HG03571 (cell line): ENCODE results near the gene PKP3.
A peak's percentile ranks its signal among the peaks of the same experiment; 100 is the strongest.

Experiments
- ATAC-seq: cut with Tn5 transposase; IDR thresholded peaks from one replicate; pipeline ENCODE4 v1.9.1; 2021; ENCODE audit not compliant: unreplicated experiment

PKP3 gene

GRCh38 chr11:441418-442274 is 47.6 kb downstream of the PKP3 start, which contains the start of gene ANO9:
TSS of gene ANO9 (minus strand) at chr11:442011. CDS start at chr11:441926, 85 bp downstream.
- ATAC-seq: peak; percentile 47

- ATAC-seq: no peak
Observed at GRCh38 chr11:442611-443081, 48.6 kb downstream of the PKP3 start.

DNA sequence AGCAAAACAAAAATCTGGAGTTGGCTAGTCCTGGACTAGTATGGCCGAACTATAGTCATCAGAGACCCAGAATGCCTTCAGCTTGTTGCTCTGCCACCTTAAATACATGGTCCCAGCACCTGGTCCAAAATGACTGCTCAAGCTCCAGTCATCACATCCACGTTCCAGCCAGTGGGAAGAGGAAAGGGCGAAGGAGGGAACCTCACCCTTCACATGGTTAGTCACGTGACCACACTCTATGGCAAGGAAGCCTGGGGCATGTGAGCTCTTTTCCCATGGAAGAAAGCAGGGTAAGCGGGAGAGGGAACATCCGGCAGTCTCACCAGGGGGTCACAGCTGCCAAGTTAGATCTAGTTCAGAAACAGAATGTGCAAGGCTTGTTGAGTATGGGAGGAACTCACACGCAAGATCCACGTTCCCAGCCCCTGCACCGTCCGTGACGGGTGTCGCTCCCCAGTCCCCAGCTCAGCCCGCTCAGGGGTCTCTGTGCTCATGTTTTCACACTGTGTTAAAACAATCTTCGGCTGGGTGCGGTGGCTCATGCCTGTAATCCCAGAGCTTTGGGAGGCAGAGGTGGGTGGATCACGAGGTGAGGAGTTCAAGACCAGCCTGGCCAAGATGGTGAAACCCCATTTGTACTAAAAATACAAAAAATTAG is 49.7 kb downstream of the PKP3 start:
- no peak for ATAC-seq

DNA sequence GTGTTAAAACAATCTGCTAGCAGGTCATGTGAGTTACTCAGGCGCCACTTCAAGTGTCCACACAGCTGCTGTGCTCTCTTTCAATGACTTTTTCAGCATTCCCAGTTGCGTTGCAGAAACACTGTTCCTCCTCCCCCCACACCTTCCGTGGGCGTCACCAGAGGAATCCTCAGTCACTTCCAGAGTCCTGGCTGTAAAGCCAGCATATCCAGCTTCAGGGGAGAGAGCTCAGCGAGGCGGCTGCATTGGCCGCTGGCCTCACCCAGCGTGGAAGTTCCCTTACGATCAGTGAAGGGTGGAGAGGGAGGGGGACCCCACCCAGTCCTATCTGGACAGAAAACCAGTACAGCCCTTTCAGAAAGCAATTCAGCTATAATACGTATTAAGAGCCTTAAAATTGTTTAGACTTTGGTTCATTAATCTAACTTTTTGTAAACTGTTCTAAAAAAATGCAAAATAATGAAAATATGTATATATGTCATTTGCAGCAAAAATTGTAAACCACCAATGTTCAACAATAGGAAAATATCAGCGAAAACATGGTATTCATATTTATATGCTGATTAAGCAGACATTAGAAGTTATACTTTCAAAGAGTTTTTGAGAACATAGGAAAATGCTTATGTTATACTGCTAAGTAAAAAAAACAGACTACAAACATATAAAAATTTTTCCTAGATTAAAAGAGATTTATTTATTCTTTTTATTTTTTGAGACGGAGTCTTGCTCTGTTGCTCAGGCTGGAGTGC is 50.6 kb downstream of the PKP3 start:
- no peak for ATAC-seq

DNA sequence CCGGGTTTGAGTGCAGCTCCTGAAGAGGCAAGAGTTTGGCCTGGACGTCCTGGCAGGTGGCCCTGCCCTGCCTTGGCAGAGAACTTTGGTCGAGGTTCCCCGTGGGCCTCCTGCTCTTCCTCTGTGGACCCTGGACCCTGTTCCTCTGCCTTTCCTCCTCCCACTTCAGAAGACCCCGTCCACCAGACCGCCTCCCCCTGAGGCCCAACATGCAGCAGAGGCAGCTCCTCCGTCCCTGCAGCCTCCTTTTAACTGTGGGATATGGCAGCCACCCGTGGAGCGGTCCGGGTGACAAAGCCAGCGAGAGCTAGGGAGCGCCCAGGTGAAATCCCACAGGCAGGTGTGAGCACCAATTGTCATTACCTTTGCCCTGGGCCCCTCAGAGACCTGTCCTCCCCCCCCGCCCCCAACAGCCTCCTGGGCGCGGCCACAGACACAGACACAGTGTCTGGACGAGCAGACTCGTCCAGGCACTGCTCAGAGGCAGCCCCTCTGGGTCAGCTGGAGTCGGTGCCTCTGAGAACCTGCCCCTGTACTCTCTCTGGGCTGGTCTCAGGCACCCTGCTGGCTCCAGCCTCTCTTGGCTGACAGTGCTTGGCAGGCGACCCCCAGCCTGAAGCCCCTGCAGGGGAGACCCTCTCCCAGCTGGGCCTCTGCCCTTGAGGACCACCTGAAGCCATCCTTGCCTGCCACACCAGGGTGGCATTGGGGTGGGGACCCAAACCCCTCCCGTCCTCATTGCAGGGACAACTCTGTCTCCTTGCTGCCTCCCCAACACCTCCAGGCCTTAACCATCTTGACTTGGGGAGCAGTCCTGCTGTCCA is 52.0 kb downstream of the PKP3 start:
- ATAC-seq: no peak

- no peak for ATAC-seq
Observed at GRCh38 chr11:446891-447290, 52.9 kb downstream of the PKP3 start.

DNA sequence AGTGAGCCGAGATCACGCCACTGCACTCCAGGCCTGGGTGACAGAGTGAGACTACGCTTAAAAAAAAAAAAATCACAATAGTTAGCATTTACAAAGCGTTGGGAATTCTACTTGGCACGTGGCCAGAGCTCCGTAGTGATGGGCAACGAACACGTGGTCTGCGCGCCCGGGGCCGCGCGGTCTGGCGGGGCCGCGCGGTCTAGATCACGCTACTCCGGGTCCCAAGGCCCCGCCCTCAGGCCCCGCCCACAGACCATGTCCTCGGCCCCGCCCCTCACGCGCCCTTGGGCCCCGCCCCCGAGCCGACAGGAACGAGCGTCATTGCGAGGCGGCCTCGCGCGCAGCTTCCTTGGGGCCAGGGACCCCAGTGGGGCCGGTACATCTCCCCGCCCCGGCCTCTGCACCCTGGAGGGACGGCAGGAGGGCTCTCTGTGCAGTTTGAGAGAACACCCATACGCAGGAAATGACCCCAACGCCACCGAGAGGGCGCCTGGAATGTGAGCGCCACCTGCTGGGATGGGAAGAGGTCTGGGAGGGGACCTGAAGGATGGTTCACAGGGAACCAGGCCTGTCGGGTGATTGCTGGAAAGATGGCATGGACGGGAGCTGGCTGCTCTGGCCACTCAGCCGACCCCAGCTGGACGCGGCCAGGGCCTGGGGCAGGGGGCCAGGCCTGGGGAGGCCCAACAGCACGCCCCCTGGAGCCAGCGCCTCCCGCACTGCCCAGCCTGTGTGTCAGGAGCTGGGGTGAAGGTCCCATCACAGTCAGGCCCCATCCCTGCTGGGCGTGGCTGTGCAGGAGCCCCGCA is 54.1 kb downstream of the PKP3 start:
- ATAC-seq: peak; percentile 48

GRCh38 chr11:449889-450808 is 56.1 kb downstream of the PKP3 start, which contains the start of gene PTDSS2:
TSS of gene PTDSS2 (plus strand) at chr11:450279. CDS start at chr11:450456, 177 bp downstream.
- peak; percentile 61 for ATAC-seq

DNA sequence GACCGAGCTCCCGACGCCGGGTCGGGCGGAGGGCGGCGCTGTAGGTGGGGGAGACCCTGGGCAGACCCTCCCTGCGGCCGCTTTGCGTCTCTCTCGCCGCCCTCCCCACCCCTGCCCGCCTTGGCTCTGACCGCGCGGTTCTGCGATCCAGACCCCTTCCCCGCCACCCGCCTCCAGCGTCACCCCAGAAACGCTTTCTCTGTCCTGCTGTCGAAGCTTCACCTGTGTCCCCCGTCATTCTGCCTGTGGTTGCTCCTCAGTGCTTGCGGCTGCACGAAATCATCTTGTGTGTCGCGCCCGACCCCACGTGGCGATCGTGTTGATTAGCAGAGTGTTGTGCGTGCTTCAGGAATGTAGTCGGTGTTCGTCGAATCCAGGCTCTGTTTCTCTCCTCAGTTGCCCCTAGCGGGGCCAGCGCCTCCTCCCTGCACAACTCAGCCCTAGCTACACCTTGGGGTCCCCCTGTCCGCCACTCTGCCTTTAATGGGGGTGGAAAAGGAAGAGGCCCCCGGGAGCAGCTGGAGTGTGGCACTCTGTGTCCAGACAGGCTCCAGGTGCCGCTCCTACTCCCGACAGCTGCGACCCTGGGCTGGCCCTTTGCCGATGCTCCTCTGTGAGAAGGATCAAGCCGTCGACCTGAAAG is 56.9 kb downstream of the PKP3 start:
- ATAC-seq: no peak

- ATAC-seq: no peak
Observed at GRCh38 chr11:451738-452137, 57.7 kb downstream of the PKP3 start.

- no peak for ATAC-seq
Observed at GRCh38 chr11:452203-452744, 58.3 kb downstream of the PKP3 start.

- ATAC-seq: no peak
Observed at GRCh38 chr11:452916-453527, 59.0 kb downstream of the PKP3 start.

DNA sequence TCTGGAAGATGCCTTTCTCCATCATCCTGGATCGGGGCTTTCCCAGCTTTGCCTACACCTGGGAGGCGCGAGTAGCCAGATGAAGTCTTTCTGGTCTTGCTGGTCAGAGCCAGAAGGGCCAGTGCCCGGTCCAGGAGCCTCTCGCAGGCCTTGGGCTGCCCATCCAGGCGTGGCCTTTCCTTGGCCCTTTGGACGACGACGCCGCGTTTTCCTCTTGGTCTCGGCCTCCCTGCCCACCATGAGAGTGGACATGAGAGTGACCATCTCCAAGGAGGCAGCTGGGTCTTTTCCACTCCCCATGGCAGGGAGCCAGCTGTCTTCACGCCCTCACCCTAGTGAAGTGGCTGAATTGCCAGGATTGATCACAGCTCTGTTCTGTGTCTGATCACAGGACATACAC is 59.6 kb downstream of the PKP3 start:
- no peak for ATAC-seq

DNA sequence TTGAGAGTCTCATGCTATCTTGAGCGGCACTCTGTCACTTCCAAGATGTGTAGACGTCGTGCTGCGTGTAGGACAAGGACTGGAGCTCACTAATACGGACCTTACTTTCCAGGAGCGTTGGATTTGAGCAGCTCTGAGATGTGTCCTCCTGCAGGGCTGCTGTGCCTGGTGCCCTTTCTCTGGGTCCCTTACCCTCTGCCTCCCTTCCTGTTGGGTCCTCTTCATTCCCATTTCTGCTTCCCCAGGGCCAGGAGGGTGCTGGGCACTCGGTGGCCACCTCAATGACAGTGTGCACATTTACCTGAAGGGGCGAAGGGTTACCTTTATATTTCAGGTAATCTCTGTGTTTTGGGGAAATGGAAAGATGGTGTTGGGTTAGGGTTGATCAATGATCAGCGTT is 60.0 kb downstream of the PKP3 start:
- ATAC-seq: no peak
